ENCODE data around the gene TMEM185A. TPM values are rescaled to one million over a fixed set of nuclear protein-coding genes. Genes with fewer than 3 reads are reported as not detected.

The TMEM185A gene
- total RNA-seq (2012; rRNA removed) (9.7 and 10.3 TPM in 2 replicates), polyA plus RNA-seq (2012; rRNA removed) (10.6 and 12.2 TPM in 2 replicates), Bru-seq, nascent RNA (percentile 53 among the genes with signal in this experiment), BruChase-seq, experiment 1, labeled RNA remaining after a 6-hour chase (percentile 52 among the genes with signal in this experiment), BruChase-seq, experiment 2, labeled RNA remaining after a 2-hour chase (percentile 59 among the genes with signal in this experiment)
- polyA plus RNA-seq (2012; cell fraction: cytosol; rRNA removed): 8.2 and 11.2 TPM in 2 replicates
- polyA plus RNA-seq (2012; cell fraction: nucleus; rRNA removed; ENCODE audit: low replicate concordance): 10.6 and 15.3 TPM in 2 replicates
- long read RNA-seq, transcript TMEM185A-207 (7 exons, 2,840 nt): major isoform, 12 of 27 reads
- long read RNA-seq, partial matches to known transcripts: 2 of 27 reads
- long read RNA-seq, other reads (novel, unspliced or antisense): 7 of 27 reads

DNA sequence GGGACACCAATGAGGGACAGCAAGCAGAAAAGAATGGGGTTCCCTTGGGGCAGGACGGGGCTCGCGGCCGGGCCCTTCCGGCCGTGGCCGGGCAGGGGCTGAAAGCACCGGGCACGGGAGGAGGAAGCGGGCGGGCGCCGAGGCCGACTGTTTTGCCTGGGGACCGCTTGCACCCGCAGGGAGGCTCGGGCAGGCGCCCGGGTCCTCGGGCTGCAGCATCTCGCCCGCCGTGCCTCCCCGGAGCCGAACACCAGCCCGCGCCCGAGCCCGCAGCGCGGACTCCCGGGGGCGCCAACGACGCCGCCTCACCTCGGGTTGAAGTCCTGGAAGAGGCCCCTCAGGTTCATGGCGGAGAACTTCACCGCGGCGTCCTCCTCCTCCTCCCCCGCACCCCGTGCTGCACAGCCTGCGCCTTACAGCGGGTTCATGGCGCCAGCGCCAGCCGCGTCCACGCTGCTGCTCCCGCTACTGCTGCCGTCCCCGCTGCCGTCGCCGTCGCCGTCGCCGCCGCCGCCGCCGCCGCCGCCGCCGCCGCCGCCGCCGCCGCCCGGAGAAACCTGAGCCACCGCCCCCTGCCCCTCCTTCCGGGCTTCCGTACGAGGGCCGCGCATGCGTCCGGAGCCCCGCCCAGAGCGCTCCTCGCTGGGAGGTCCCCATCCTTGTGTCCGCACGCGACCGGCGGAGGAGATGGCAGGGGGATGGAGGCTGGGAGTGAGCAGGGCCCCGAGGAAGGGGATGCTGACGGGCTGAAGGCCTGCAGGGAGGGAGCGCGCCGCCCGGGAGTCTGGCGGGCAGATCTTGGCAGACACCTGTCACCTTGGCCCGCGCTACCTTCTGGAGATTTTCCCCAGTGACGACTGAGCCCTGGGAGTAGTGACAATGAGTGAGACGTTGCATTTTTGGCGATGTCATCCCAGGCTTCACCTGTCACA is at the start of gene TMEM185A:
Gene TMEM185A (minus strand): TSS at position 559 of the 932 bp plus-strand sequence. CDS start 212 bp downstream, at position 347.
- peak within 1 kb of the TSS; percentile 15; the same call in 1 of the 2 replicates for H3K4ac ChIP-seq (ENCODE audit: low read depth, low read length)

More for the DNA sequence above, at the start of gene TMEM185A:
- in situ Hi-C loops (cut with MboI; ENCODE audit: low sequenced_read_pairs) (no loop called here), intact Hi-C loops (cut with micrococcal nuclease) (no loop called here), dilution Hi-C loops (cut with HindIII; ENCODE audit: low sequenced_read_pairs, unreplicated experiment) (no loop called here)
- Histone ChIP-seq H3K9me1 (ENCODE audit: insufficient read depth, low read length) (no peaks in the 10 kb centered on the region), H2BK15ac (ENCODE audit: low read depth, low read length) (no peak within 1 kb of the TSS), H2BK20ac (ENCODE audit: low read depth, low read length) (no peak within 1 kb of the TSS), H3K4me2 (ENCODE audit: low read depth, low read length) (peak within 1 kb of the TSS; percentile 95), H3K14ac (replicated peaks; ENCODE audit: low read depth, low read length) (no peak within 1 kb of the TSS), H3K9ac (ENCODE audit: low read depth, low read length) (peak within 1 kb of the TSS; percentile 78), H2BK120ac (ENCODE audit: low read depth, low read length) (no peak within 1 kb of the TSS), H2AK5ac (ENCODE audit: low read depth, low read length) (no peak within 1 kb of the TSS), H4K20me1 (ENCODE audit: insufficient read depth, low read length) (0 out of 2 replicates have a peak, but pooled peaks cover 17% of the 10 kb centered on the region), H4K5ac (ENCODE audit: low read depth, low read length) (peak within 1 kb of the TSS; percentile 73), H3K27me3 (ENCODE audit: control insufficient read depth, insufficient read depth, low read length) (peaks cover 8% of the 10 kb centered on the region), H4K8ac (ENCODE audit: low read depth in 2 of 2, low read length in 2 of 2) (peak within 1 kb of the TSS in 1 of 2 experiments; percentile 65; a peak in 3 of 4 replicates), H3K9me3 (ENCODE audit: control insufficient read depth, insufficient read depth, low read length) (no peaks in the 10 kb centered on the region), H4K91ac (ENCODE audit: insufficient read depth, low read depth, low read length) (no peak within 1 kb of the TSS), H3K36me3 (ENCODE audit: control insufficient read depth, insufficient read depth, low read length) (no peaks in the 10 kb centered on the region), H3K18ac (ENCODE audit: low read depth, low read length) (no peak within 1 kb of the TSS), H2AK9ac (replicated peaks; ENCODE audit: low read depth, low read length, poor library complexity) (peak within 1 kb of the TSS; percentile 49), H2AFZ (replicated peaks; ENCODE audit: low read length, poor library complexity) (peak within 1 kb of the TSS; percentile 95), H3K23ac (ENCODE audit: low read depth, low read length) (0 out of 2 replicates have a peak within 1 kb of the TSS, but pooled peaks have one; percentile 56), H3K79me1 (ENCODE audit: low read depth in 1 of 2, low read length in 2 of 2) (peaks cover 4 to 7% of the 10 kb centered on the region in 2 experiments; a peak in 3 of 4 replicates), H3K4me3 (ENCODE audit: insufficient read depth, low read depth, low read length) (peak within 1 kb of the TSS; percentile 91), H3K4me1 (ENCODE audit: control insufficient read depth, insufficient read depth, low read length) (no peaks in the 10 kb centered on the region), H3K56ac (ENCODE audit: extremely low read depth, insufficient read depth, low read length) (no peak within 1 kb of the TSS), H2BK5ac (ENCODE audit: low read depth, low read length, poor library complexity, severe bottlenecking) (peak within 1 kb of the TSS; percentile 24), H3K27ac (ENCODE audit: insufficient read depth, low read length) (peak within 1 kb of the TSS; percentile 77)
- DNase-seq (peak; percentile 32), ATAC-seq (ENCODE audit: low read depth) (peak; percentile 84)
- 32% methylated on average over 40 of the region's 102 CpGs; no CpG with 5 or more reads in 1 of the 2 experiments for WGBS, 2 experiments (ENCODE audit: extremely low coverage in 2 of 2, insufficient read length in 1 of 2)
- no TSS peak for BruUV-seq (replicated peaks)
- ChIA-PET CTCF (interaction anchor here (0.6 kb wide), 1 partner anchor 25 kb away, joined by 3 read pairs; no protein-coding TSS in a partner anchor), POLR2A (ENCODE audit: unreplicated experiment) (no interaction called here)
- no peak for TF ChIP-seq MXI1 (IDR thresholded peaks at IDR 0.05; ENCODE audit: borderline replicate concordance, low read depth, low read length)
- TF ChIP-seq BHLHE40 (IDR thresholded peaks at IDR 0.05; ENCODE audit: low read depth, low read length): peak; percentile 58; the same call in 1 of the 2 replicates
- TF ChIP-seq MAZ (IDR thresholded peaks at IDR 0.05; ENCODE audit: borderline replicate concordance, low read depth, low read length): peak; percentile 63; the same call in 1 of the 2 replicates

Data from IMR-90 (cell line).